Endodermal cell (in vitro differentiated cells): Measurements from ENCODE around the gene AUTS2. TPM values are rescaled to one million over a fixed set of nuclear protein-coding genes. Genes with fewer than 3 reads are reported as not detected.

Source experiments
- DNase-seq: peaks from one replicate; pipeline ENCODE4 v3.0.0-alpha.2; 2017
- H3K27ac ChIP-seq: 2 replicates; pipeline ENCODE4 v1.5.1; 2013; ENCODE audit warnings: mild to moderate bottlenecking, low read depth, low read length, moderate library complexity
- H3K27me3 ChIP-seq: 2 replicates; pipeline ENCODE4 v1.6.1; 2013; ENCODE audit warnings: mild to moderate bottlenecking, low read length, moderate library complexity; ENCODE audit not compliant: insufficient read depth, control insufficient read depth, poor library complexity, severe bottlenecking
- H3K36me3 ChIP-seq: 2 replicates; pipeline ENCODE4 v1.7.0; 2013; ENCODE audit warnings: mild to moderate bottlenecking, low read length, moderate library complexity; ENCODE audit not compliant: control insufficient read depth, insufficient read depth
- H3K4me1 ChIP-seq: one replicate; pipeline ENCODE4 v1.7.0; 2013; ENCODE audit warnings: low read length; ENCODE audit not compliant: control insufficient read depth, insufficient read depth
- H3K4me3 ChIP-seq: 2 replicates; pipeline ENCODE4 v1.5.1; 2013; ENCODE audit warnings: mild to moderate bottlenecking, low read length, moderate library complexity
- H3K9ac ChIP-seq: 2 replicates; pipeline ENCODE4 v1.6.1; 2013; ENCODE audit warnings: mild to moderate bottlenecking, low read length, moderate library complexity; ENCODE audit not compliant: poor library complexity, severe bottlenecking; ENCODE audit errors: extremely low read depth
- H3K9me3 ChIP-seq: 2 replicates; pipeline ENCODE4 v1.6.1; 2013; ENCODE audit warnings: mild to moderate bottlenecking, low read length, moderate library complexity; ENCODE audit not compliant: control insufficient read depth
- H3K27ac Mint-ChIP-seq: 2 replicates; pipeline ENCODE4 v1.8.0; 2020; ENCODE audit warnings: mixed read lengths
- H3K27me3 Mint-ChIP-seq: 2 replicates; pipeline ENCODE4 v1.8.0; 2021; ENCODE audit warnings: mild to moderate bottlenecking, mixed read lengths; ENCODE audit not compliant: insufficient read depth
- H3K36me3 Mint-ChIP-seq: 2 replicates; pipeline ENCODE4 v1.8.0; 2020; ENCODE audit warnings: low read depth, mixed read lengths
- H3K4me1 Mint-ChIP-seq: 2 replicates; pipeline ENCODE4 v1.8.0; 2020; ENCODE audit warnings: mixed read lengths
- H3K4me3 Mint-ChIP-seq: 2 replicates; pipeline ENCODE4 v1.8.0; 2020; ENCODE audit warnings: mild to moderate bottlenecking, moderate library complexity, mixed read lengths
- H3K9me3 Mint-ChIP-seq: 2 replicates; pipeline ENCODE4 v1.8.0; 2020; ENCODE audit warnings: mild to moderate bottlenecking, mixed read lengths
- WGBS, 2 experiments: methylation state at CpG; one replicate each; pipeline versions ENCODE4 v1.1.5 to v1.1.7; 2013; ENCODE audit warnings: missing lambda C conversion rate in 2 of 2, mixed read lengths in 1 of 2; ENCODE audit not compliant: insufficient coverage in 1 of 2, insufficient read length in 1 of 2; 5-methylcytosine and 5-hydroxymethylcytosine counted together
- total RNA-seq, 2 donors: library from RNA; stranded (reverse); fragmentation: NEBNext Ultra II Directional in 1 of 2; extraction: Animal tissue kit (Norgen Biotek cat#: 25700) in 1 of 2; gene quantifications; 2 replicates in 1 of 2; 3 replicates in 1 of 2; pipeline ENCODE4 v1.2.1, GENCODE V29; 2021
- TF ChIP-seq, protein P1 (sequence below): fragments of 200-600 bp; sonication (generic); conservative IDR thresholded peaks from 2 replicates; pipeline ENCODE4 v1.5.0; 2021; ENCODE audit warnings: antibody characterized with exemption, mild to moderate bottlenecking

AUTS2 gene
- total RNA-seq, 2 donors from 2014 or later: 76.8 to 106 TPM

DNA sequence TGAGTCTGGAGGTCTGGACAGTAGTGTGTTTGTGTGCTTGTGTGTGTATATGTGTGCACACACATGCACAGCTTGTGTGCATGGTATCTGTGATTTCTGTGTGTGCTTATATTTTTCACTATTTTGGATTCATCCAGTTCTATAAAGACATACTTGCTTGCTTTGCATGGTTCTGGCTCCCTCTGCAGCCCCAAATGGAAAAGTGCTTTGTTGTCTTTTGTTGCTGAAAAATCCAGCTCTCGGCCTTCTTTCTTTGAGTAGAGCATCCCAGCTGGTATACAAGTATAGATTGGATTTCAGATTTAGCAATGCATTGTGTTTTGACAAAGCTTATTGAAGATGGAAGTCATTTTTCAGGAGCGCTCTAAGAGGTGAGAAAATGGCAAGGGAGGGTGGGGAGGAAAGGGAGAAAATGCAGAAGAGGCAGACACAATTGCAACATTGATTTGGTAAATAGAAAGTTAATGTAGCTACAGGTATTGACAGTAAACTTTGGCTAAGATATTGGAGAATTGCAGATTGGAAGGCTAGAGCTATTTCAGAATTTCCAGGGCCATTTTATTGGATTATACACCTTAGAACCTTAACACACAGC, 333.9 kb downstream of the AUTS2 start:
- Histone ChIP-seq H3K4me3 (no peak overlapping the region), H3K9ac (no peak overlapping the region), H3K36me3 (peaks cover 10% of the 10 kb centered on the region), H3K9me3 (peaks cover 10% of the 10 kb centered on the region), H3K27ac (no peak overlapping the region), H3K4me1 (peaks cover 9% of the 10 kb centered on the region), H3K27me3 (no peaks in the 10 kb centered on the region)
- Mint-ChIP-seq H3K27me3 (no peaks in the 10 kb centered on the region), H3K36me3 (peaks cover 2% of the 10 kb centered on the region), H3K4me1 (no peaks in the 10 kb centered on the region), H3K9me3 (no peaks in the 10 kb centered on the region), H3K4me3 (no peak overlapping the region), H3K27ac (no peak overlapping the region)
- peak; percentile 66 for DNase-seq
- WGBS, 2 experiments: 76 to 81% methylated on average over 2 of the region's 2 CpGs
- TF ChIP-seq, protein P1, sequence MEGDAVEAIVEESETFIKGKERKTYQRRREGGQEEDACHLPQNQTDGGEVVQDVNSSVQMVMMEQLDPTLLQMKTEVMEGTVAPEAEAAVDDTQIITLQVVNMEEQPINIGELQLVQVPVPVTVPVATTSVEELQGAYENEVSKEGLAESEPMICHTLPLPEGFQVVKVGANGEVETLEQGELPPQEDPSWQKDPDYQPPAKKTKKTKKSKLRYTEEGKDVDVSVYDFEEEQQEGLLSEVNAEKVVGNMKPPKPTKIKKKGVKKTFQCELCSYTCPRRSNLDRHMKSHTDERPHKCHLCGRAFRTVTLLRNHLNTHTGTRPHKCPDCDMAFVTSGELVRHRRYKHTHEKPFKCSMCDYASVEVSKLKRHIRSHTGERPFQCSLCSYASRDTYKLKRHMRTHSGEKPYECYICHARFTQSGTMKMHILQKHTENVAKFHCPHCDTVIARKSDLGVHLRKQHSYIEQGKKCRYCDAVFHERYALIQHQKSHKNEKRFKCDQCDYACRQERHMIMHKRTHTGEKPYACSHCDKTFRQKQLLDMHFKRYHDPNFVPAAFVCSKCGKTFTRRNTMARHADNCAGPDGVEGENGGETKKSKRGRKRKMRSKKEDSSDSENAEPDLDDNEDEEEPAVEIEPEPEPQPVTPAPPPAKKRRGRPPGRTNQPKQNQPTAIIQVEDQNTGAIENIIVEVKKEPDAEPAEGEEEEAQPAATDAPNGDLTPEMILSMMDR: peak; percentile 85

DNA sequence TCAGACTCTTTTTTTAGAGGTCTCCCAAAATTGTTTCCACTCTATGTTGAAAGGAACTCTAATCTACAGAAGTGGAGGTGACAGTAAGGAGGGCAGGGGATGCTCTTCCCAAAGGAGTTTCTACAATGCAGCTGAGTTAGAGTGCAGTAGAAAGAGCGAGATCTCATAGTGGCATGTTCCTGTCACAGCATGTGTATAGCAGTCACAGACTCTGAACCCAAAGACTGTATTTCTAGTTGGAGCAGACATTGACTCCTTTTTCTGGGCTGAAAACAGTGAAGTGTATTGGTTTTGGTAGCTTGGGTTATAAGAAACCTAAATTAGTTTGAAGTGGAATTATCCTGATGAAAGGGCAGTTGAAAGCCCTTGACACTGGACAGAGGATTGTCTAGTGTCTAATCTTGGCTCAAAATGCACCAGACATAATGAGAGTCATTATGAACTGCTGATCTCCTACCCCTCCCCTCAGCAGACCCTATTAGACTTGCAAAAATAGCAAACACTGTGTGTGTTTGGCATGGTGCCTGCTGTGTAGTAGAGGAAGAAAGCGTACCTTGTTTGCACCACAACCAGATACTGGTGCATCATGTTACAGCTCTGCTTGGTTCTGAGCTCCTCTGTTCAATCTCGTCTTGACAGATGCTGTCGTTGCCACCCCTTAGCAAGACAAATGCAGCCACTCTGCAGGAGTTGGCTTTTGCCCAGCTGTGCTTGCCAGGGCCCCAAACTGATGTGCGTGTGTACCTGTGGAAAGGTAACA, 336.0 kb downstream of the AUTS2 start:
- Mint-ChIP-seq H3K27ac (no peak overlapping the region), H3K27me3 (no peaks in the 10 kb centered on the region), H3K4me3 (no peak overlapping the region), H3K36me3 (no peaks in the 10 kb centered on the region), H3K4me1 (peaks cover 2% of the 10 kb centered on the region), H3K9me3 (no peaks in the 10 kb centered on the region)
- 78 to 88% methylated on average over 4 to 5 of the region's 5 CpGs for WGBS, 2 experiments
- Histone ChIP-seq H3K9ac (no peak overlapping the region), H3K36me3 (no peaks in the 10 kb centered on the region), H3K27ac (no peak overlapping the region), H3K4me1 (peaks cover 21% of the 10 kb centered on the region), H3K9me3 (no peaks in the 10 kb centered on the region), H3K27me3 (no peaks in the 10 kb centered on the region), H3K4me3 (no peak overlapping the region)
- DNase-seq: no peak
- TF ChIP-seq, protein P1: no peak

DNA sequence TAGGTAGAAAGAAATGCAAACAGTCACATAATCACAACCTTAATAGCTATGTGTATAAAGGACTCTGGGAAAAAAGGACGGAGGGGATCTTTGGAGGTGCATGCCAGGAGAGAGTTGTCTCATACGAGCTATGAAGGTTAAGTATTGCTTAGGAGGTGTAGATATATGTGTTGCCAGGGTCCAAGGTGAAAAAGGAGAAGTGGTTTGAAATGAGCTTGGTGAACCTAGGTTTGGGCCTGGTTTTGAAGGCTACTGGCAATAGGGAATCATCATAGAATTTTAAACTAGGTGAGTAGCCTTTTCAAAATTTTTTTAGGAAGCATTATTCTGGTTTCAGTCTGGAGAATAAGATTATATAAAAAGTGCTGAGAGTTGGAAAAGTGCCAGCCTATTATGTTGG, 336.8 kb downstream of the AUTS2 start:
- 87 to 96% methylated on average over 2 of the region's 2 CpGs for whole genome bisulfite sequencing, 2 experiments
- no peaks in the 10 kb centered on the region for H3K36me3 ChIP-seq
- no peaks in the 10 kb centered on the region for H3K27me3 Mint-ChIP-seq
- no peak overlapping the region for H3K9ac ChIP-seq
- no peaks in the 10 kb centered on the region for H3K27me3 ChIP-seq
- H3K4me1 ChIP-seq: peaks cover 21% of the 10 kb centered on the region
- H3K27ac ChIP-seq: no peak overlapping the region
- H3K4me1 Mint-ChIP-seq: peaks cover 4% of the 10 kb centered on the region
- no peak overlapping the region for H3K4me3 Mint-ChIP-seq
- no peak overlapping the region for H3K27ac Mint-ChIP-seq
- DNase-seq: no peak
- H3K9me3 Mint-ChIP-seq: no peaks in the 10 kb centered on the region
- no peaks in the 10 kb centered on the region for H3K36me3 Mint-ChIP-seq
- H3K9me3 ChIP-seq: no peaks in the 10 kb centered on the region
- TF ChIP-seq, protein P1: no peak
- H3K4me3 ChIP-seq: no peak overlapping the region
